Caco-2 (cell line): Measurements from ENCODE around the gene SLIT2. TPM values are rescaled to one million over a fixed set of nuclear protein-coding genes. Genes with fewer than 3 reads are reported as not detected.

Experiments
- BruUV-seq: library from RNA; stranded (reverse); fragments of 400-500 nt; replicated peaks from 2 replicates; lab custom pipeline; 2021; lab: Mats Ljungman, UMichigan
- CTCF ChIA-PET: fragments of 300-600 bp; sonication (Branson Sonifier 250); formaldehyde crosslinking; loops from one replicate; lab custom pipeline; 2022; ENCODE audit warnings: antibody characterized with exemption; lab: Charles Lee
- POLR2A ChIA-PET: fragments of 300-600 bp; sonication (Branson Sonifier 250); formaldehyde crosslinking; loops from one replicate; lab custom pipeline; 2022; ENCODE audit warnings: antibody characterized with exemption; lab: Charles Lee
- DNase-seq, 2 experiments: peaks; one replicate each; pipeline versions ENCODE4 v3.0.0 to v3.0.0-alpha.2; 2020 to 2022
- H3K27me3 ChIP-seq: replicated peaks from 2 replicates; pipeline ENCODE4 v1.6.0; 2011; ENCODE audit warnings: low read length; ENCODE audit not compliant: control insufficient read depth, insufficient read depth
- H3K36me3 ChIP-seq: 2 replicates; pipeline ENCODE4 v1.5.1; 2011; ENCODE audit warnings: low read length; ENCODE audit not compliant: control insufficient read depth, insufficient read depth
- H3K4me1 ChIP-seq: fragments of 250-450 bp; sonication (Bioruptor Pico); 2 replicates; pipeline ENCODE4 v1.5.1; 2020; ENCODE audit warnings: mild to moderate bottlenecking
- H3K4me3 ChIP-seq: 2 replicates; pipeline ENCODE4 v1.5.1; 2011; ENCODE audit warnings: low read depth, mild to moderate bottlenecking, control low read depth, low read length
- H3K9me3 ChIP-seq: fragments of 250-450 bp; sonication (Bioruptor Pico); 2 replicates; pipeline ENCODE4 v1.5.1; 2020; ENCODE audit warnings: mild to moderate bottlenecking, moderate library complexity
- H3K27ac Mint-ChIP-seq: one replicate; pipeline ENCODE4 v1.8.0; 2022; ENCODE audit warnings: mixed read lengths; ENCODE audit not compliant: unreplicated experiment
- H3K27me3 Mint-ChIP-seq: one replicate; pipeline ENCODE4 v1.8.0; 2022; ENCODE audit warnings: mixed read lengths; ENCODE audit not compliant: insufficient read depth, unreplicated experiment
- H3K36me3 Mint-ChIP-seq: one replicate; pipeline ENCODE4 v1.8.0; 2022; ENCODE audit warnings: mild to moderate bottlenecking, mixed read lengths; ENCODE audit not compliant: insufficient read depth, unreplicated experiment
- H3K4me1 Mint-ChIP-seq: one replicate; pipeline ENCODE4 v1.8.0; 2022; ENCODE audit warnings: low read depth, mixed read lengths; ENCODE audit not compliant: unreplicated experiment
- H3K4me3 Mint-ChIP-seq: one replicate; pipeline ENCODE4 v1.8.0; 2022; ENCODE audit warnings: mild to moderate bottlenecking, moderate library complexity, mixed read lengths; ENCODE audit not compliant: unreplicated experiment
- H3K9me3 Mint-ChIP-seq: one replicate; pipeline ENCODE4 v1.8.0; 2022; ENCODE audit warnings: mixed read lengths; ENCODE audit not compliant: unreplicated experiment
- intact Hi-C: fragments of 100-400 bp; cut with micrococcal nuclease; formaldehyde crosslinking; loops from one replicate; pipeline ENCODE4 v1.10.0; 2022; ENCODE audit not compliant: unreplicated experiment
- total RNA-seq: library from RNA; stranded (reverse); gene quantifications from 2 replicates; pipeline ENCODE4 v1.2.3, GENCODE V29; 2022
- TF ChIP-seq, protein P1 (sequence below), 2 experiments: fragments of 200-600 bp in 1 of 2; IDR thresholded peaks; 1 replicate in 1 of 2; 2 replicates in 1 of 2; pipeline versions ENCODE4 v1.5.1 to v1.8.0; 2011 to 2022; ENCODE audit warnings: antibody characterized with exemption in 1 of 2, control low read depth in 1 of 2, inconsistent platforms in 1 of 2, low read depth in 1 of 2, low read length in 1 of 2, mild to moderate bottlenecking in 1 of 2, moderate library complexity in 1 of 2; ENCODE audit not compliant: insufficient read depth in 1 of 2, severe bottlenecking in 1 of 2, unreplicated experiment in 1 of 2

The SLIT2 gene
- total RNA-seq, 1 experiment from 2014 or later = 0.68 TPM

GRCh38 chr4:20288846-20289512, 37.3 kb downstream of the SLIT2 start:
- no peaks in the 10 kb centered on the region for H3K9me3 Mint-ChIP-seq
- CTCF ChIA-PET = no interaction called here

DNA sequence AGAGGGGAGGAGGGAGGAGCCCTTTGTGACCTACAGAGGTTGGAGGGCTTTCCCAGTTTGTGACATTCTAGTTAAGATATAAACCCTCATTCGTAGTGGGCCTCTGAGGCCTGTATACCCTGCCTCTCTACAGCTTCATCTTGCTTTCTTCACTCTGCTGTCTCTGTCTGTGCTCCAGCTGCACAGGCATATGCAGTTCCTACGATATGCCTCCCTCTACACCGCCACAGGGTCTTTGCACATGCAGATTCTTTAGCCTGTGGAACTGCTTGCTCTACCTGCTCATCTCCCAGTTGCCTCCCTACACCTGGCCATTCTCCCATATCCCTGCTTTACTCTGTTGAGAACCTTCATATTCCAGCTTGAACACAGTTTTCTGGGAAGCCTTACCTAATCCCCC, 38.1 kb downstream of the SLIT2 start:
- no TSS peak for BruUV-seq
- no peaks in the 10 kb centered on the region for H3K4me1 Mint-ChIP-seq
- H3K36me3 ChIP-seq = no peaks in the 10 kb centered on the region
- CTCF ChIA-PET = no interaction called here
- H3K4me3 Mint-ChIP-seq = no peak overlapping the region
- no peaks in the 10 kb centered on the region for H3K4me1 ChIP-seq
- H3K27ac Mint-ChIP-seq = no peak overlapping the region
- H3K9me3 Mint-ChIP-seq = no peaks in the 10 kb centered on the region
- POLR2A ChIA-PET = no interaction called here
- no peaks in the 10 kb centered on the region for H3K36me3 Mint-ChIP-seq
- no peak for DNase-seq
- intact Hi-C loops = no loop called here
- no peaks in the 10 kb centered on the region for H3K9me3 ChIP-seq
- no peaks in the 10 kb centered on the region for H3K27me3 Mint-ChIP-seq
- no peaks in the 10 kb centered on the region for H3K27me3 ChIP-seq
- no peak overlapping the region for H3K4me3 ChIP-seq
- TF ChIP-seq, protein P1, sequence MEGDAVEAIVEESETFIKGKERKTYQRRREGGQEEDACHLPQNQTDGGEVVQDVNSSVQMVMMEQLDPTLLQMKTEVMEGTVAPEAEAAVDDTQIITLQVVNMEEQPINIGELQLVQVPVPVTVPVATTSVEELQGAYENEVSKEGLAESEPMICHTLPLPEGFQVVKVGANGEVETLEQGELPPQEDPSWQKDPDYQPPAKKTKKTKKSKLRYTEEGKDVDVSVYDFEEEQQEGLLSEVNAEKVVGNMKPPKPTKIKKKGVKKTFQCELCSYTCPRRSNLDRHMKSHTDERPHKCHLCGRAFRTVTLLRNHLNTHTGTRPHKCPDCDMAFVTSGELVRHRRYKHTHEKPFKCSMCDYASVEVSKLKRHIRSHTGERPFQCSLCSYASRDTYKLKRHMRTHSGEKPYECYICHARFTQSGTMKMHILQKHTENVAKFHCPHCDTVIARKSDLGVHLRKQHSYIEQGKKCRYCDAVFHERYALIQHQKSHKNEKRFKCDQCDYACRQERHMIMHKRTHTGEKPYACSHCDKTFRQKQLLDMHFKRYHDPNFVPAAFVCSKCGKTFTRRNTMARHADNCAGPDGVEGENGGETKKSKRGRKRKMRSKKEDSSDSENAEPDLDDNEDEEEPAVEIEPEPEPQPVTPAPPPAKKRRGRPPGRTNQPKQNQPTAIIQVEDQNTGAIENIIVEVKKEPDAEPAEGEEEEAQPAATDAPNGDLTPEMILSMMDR (IDR thresholded peaks at IDR 0.05; ENCODE audit: insufficient read depth in 1 of 2, low read depth in 1 of 2, low read length in 1 of 2, severe bottlenecking in 1 of 2, unreplicated experiment in 1 of 2) = no peak

More at GRCh38 chr4:20288846-20289512, 37.3 kb downstream of the SLIT2 start:
- H3K36me3 ChIP-seq = no peaks in the 10 kb centered on the region
- DNase-seq = no peak
- no TSS peak for BruUV-seq
- POLR2A ChIA-PET = no interaction called here
- H3K27ac Mint-ChIP-seq = no peak overlapping the region
- H3K4me1 Mint-ChIP-seq = no peaks in the 10 kb centered on the region
- intact Hi-C loops = no loop called here
- H3K36me3 Mint-ChIP-seq = no peaks in the 10 kb centered on the region
- H3K4me3 ChIP-seq = no peak overlapping the region
- H3K27me3 ChIP-seq = no peaks in the 10 kb centered on the region
- no peaks in the 10 kb centered on the region for H3K27me3 Mint-ChIP-seq
- no peaks in the 10 kb centered on the region for H3K4me1 ChIP-seq
- H3K9me3 ChIP-seq = no peaks in the 10 kb centered on the region
- no peak overlapping the region for H3K4me3 Mint-ChIP-seq
- TF ChIP-seq, protein P1 (IDR thresholded peaks at IDR 0.05; ENCODE audit: insufficient read depth in 1 of 2, low read depth in 1 of 2, low read length in 1 of 2, severe bottlenecking in 1 of 2, unreplicated experiment in 1 of 2) = no peak

- Histone ChIP-seq H3K4me3 (no peak overlapping the region), H3K36me3 (no peaks in the 10 kb centered on the region), H3K9me3 (no peaks in the 10 kb centered on the region), H3K4me1 (no peaks in the 10 kb centered on the region), H3K27me3 (no peaks in the 10 kb centered on the region)
- H3K9me3 Mint-ChIP-seq = no peaks in the 10 kb centered on the region
- intact Hi-C loops = no loop called here
- no peaks in the 10 kb centered on the region for H3K36me3 Mint-ChIP-seq
- no peak overlapping the region for H3K27ac Mint-ChIP-seq
- H3K4me3 Mint-ChIP-seq = no peak overlapping the region
- no peaks in the 10 kb centered on the region for H3K4me1 Mint-ChIP-seq
- CTCF ChIA-PET = no interaction called here
- POLR2A ChIA-PET = interaction anchor here (0.6 kb wide), 1 partner anchor 32 kb away, joined by 3 read pairs; no protein-coding TSS in a partner anchor
- no TSS peak for BruUV-seq
- TF ChIP-seq, protein P1 (IDR thresholded peaks at IDR 0.05; ENCODE audit: insufficient read depth in 1 of 2, low read depth in 1 of 2, low read length in 1 of 2, severe bottlenecking in 1 of 2, unreplicated experiment in 1 of 2) = no peak
- DNase-seq = no peak
- no peaks in the 10 kb centered on the region for H3K27me3 Mint-ChIP-seq
Observed at GRCh38 chr4:20292739-20293138, 41.0 kb downstream of the SLIT2 start.
